K562 (cell line): ENCODE measurements around the gene LSM6.

Experiments used
- CREB1 ChIP-seq, 2 experiments: sonication (generic) in 1 of 2; formaldehyde crosslinking in 1 of 2; IDR thresholded peaks; 2 replicates each; pipeline versions ENCODE4 v1.6.1 to v1.8.0; 2012 to 2022; ENCODE audit warnings: inconsistent platforms in 1 of 2, mild to moderate bottlenecking in 1 of 2, missing genetic modification reagents in 1 of 2, moderate library complexity in 1 of 2
- GATAD2A ChIP-seq: fragments of 450-650 bp; IDR thresholded peaks from 2 replicates; pipeline ENCODE4 v1.6.1; 2017
- ZFP30 ChIP-seq: fragments of 250-450 bp; sonication (Bioruptor Pico); IDR thresholded peaks from 2 replicates; pipeline ENCODE4 v1.8.0; 2022; ENCODE audit warnings: moderate library complexity, mild to moderate bottlenecking, inconsistent platforms, borderline replicate concordance
- TF ChIP-seq, protein P1 (sequence below): fragments of 450-650 bp; conservative IDR thresholded peaks from 2 replicates; pipeline ENCODE4 v1.6.1; 2016; ENCODE audit warnings: missing genetic modification characterization, low read depth, mild to moderate bottlenecking, control low read depth, missing compliant biosample characterization

DNA sequence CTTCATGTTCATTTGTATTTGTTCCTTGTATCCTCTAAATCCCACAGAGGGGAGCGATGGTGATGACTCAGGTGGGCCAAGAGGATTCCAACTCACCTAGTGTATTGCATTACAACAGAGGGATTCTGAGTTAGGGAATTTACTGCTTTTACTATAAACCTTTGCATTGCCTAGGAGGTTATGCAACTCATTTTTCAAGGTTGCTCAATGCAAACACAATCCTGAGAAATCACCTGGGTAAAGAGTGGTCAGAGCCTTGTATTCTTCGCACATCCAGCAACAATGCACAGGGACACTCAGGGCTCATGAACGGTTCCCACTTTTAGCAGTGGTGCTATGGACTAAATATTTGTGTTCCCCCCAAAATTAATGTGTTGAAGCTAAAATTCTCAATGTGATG, 28.6 kb upstream of the LSM6 start:
- TF ChIP-seq ZFP30 (CRISPR knock-in tag), result no peak
- TF ChIP-seq, protein P1, sequence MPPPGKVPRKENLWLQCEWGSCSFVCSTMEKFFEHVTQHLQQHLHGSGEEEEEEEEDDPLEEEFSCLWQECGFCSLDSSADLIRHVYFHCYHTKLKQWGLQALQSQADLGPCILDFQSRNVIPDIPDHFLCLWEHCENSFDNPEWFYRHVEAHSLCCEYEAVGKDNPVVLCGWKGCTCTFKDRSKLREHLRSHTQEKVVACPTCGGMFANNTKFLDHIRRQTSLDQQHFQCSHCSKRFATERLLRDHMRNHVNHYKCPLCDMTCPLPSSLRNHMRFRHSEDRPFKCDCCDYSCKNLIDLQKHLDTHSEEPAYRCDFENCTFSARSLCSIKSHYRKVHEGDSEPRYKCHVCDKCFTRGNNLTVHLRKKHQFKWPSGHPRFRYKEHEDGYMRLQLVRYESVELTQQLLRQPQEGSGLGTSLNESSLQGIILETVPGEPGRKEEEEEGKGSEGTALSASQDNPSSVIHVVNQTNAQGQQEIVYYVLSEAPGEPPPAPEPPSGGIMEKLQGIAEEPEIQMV (tag), result no peak
- no peak for TF ChIP-seq GATAD2A
- no peak for TF ChIP-seq CREB1 (IDR thresholded peaks at IDR 0.05)
- no peak for TF ChIP-seq CREB1 (CRISPR knock-in tag; IDR thresholded peaks at IDR 0.05)
